NCI-H748 (cell line): ENCODE data around the gene MAGEA6.
"Not testable (repeated sequence)": the region's sequence is repeated elsewhere in the genome, so short reads cannot be mapped to it uniquely, and the experiment has no call there.

ENCODE experiments used
- DNase-seq: peaks from one replicate; lab custom pipeline; 2025; ENCODE audit not compliant: unreplicated experiment; lab: John Stamatoyannopoulos, UW

Gene MAGEA6, protein sequence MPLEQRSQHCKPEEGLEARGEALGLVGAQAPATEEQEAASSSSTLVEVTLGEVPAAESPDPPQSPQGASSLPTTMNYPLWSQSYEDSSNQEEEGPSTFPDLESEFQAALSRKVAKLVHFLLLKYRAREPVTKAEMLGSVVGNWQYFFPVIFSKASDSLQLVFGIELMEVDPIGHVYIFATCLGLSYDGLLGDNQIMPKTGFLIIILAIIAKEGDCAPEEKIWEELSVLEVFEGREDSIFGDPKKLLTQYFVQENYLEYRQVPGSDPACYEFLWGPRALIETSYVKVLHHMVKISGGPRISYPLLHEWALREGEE

DNA sequence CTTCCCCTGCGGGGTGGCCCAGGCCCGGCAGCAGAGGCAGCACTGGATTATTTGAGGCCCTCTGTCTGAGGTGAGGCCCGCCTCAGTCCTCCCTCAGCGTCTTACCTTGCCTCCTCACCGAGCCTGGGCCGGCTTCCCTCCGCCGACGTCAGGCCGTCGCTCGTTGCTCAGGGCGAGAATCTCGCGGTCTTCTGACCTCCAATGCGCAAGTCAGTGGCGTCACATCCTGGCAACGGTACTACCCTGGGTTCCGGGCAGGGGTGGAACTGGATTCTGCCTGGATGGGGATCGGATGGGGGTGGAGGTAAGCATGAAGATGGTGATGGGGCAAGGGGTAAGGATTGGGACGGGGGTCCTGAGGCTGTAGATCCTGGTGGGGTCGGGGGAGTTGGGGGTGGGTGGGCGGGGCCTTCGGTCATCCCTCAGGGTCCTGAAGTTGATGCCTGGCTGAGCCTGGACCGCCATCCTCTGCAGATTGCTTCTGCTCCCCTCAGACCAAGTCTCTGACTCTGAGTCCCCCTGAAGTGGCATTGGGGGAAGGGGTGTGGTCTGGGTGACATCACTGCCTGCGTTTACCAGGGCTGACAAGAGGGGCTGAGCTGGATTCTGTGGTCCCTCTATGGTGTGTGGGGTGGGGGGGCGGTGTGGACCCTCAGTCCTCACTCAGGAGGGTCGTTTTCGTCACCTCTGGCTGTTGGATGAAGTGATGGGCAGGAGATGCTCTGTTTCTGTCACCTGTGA lies at the start of gene MAGEA6:
MAGEA6 (minus strand) TSS at position 141 of the 741 bp plus-strand sequence. CDS start 2,039 bp downstream, outside the sequence.
- DNase-seq = not testable (repeated sequence)

GRCh38 chrX:152819266-152819665 lies 49.8 kb upstream of the MAGEA6 start:
- no peak for DNase-seq

DNA sequence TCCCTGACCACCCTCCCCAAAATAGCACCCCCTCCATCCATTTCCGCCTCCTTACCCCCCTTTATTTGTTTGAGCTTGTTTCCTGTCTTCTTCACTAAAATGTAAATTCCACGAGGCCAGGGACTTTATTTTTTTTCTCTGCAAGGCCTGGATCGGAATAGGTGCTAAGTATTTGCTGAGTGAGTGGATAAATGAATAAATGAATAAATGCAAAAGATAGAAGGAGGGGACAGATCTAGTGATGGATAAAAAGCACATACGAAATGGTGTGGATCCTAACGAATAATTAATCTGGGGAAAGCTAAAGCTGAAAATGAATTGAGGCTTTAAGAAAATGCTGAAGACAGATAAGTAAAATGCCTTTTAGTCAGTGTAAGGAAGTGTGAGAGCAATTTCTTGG lies 48.9 kb upstream of the MAGEA6 start:
- no peak for DNase-seq

DNA sequence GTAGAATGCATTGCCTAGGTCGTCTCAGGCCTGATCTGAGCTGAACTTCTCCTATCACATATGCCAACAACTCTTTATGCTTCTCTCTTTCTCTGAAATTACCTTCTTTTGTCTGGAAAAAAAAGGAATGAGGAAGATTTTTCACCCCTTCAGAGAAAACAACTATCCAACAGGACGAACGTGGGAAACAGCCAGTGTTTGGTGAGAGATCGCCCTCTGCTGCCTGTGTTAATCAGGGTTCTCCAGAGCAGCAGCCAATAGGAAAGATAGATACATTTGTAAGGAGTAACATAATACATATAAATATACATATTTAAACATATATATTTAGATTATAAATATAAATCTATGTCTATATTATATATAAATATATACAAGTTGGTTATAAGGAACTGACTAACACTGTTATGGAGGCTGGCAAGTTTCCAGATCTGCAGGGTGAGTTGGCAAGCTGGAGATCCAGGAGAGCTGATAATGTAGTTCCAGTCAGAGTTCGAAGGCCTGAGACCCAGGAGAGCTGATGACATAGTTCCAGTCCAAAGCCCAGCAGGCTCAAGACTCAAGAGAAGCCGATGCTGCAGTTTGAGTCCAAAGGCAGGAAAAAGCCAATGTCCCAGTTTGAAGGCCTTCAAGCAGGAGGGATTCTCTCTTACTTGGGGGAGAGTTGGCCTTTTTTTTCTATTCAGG lies 47.7 kb upstream of the MAGEA6 start:
- peak; percentile 11 for DNase-seq

DNA sequence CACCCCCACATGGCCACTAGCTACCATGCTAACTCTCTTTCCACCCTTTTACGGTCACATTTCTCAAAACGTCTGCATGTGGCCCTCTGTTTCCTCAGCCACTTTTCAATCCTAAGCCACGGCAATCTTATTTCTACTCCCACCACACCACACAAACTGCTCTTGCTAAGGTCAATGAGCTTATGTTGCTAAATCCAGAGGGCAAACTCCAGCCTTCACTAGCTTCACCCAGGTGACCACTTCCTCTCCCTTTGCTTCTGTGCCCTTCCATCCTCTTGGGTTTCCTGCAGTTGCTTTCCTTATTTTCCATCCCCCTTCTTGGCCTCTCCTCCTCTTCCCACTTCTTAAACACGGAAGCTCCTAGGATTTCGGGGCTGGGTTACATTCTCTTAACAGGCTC lies 44.6 kb upstream of the MAGEA6 start:
- no peak for DNase-seq

- DNase-seq = no peak
Observed at GRCh38 chrX:152813206-152813605, 43.7 kb upstream of the MAGEA6 start.

- DNase-seq = peak; percentile 63
Observed at GRCh38 chrX:152810403-152810802, 40.9 kb upstream of the MAGEA6 start.

GRCh38 chrX:152806035-152806434 lies 36.5 kb upstream of the MAGEA6 start:
- DNase-seq = no peak

DNA sequence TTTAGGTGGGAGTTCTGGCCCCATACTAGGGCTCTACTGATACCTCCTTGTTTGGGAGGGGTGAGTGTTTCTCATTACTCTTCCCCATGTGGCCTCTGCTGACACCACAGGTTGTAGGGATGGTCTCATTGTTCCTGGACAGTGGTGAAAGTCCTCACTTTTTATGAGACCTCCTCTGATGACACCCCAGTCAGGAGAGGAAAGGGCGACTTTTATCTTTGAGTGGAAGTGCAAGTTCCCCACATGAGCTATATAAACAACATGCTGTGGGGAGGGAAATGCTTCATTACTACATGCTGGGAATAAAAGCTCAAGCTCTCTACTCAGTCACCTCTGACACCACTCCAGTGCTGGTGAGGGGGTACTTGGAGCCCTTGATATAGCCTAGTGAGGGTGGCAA lies 29.5 kb upstream of the MAGEA6 start:
- no peak for DNase-seq

DNA sequence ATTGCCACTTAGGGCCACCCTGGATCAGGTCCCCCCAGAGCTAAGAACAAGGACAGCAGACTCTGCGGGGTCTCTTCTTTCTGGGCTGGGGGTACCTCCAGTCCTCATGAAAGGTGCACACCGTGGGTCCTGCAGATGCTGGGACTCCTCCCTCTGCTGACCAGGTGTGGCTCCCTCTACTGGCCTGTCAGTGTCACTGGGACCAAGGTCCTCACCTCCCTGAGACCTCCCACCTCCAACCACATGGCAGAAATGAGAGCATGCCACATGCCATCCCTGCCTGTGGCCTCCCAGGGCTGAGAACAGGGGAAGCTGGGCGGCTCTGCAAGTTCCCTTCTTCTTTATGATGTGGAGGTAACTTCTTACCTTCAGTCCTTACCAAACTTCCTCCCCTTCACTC lies 17.6 kb upstream of the MAGEA6 start:
- DNase-seq = not testable (repeated sequence)

DNA sequence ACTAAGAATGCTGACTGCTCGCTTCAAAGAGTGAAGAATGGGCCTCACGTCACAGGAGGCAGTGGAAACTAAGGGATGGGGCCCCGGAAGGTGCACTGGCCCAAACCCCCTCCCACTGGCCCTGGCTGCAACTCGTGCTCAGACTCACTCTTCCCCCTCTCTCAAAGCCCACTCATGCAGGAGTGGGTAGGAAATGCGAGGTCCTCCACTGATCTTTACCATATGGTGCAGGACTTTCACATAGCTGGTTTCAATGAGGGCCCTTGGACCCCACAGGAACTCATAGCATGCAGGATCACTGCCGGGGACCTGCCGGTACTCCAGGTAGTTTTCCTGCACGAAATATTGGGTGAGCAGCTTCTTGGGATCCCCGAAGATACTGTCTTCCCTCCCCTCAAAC lies 2.9 kb downstream of the MAGEA6 start:
- DNase-seq = not testable (repeated sequence)

DNA sequence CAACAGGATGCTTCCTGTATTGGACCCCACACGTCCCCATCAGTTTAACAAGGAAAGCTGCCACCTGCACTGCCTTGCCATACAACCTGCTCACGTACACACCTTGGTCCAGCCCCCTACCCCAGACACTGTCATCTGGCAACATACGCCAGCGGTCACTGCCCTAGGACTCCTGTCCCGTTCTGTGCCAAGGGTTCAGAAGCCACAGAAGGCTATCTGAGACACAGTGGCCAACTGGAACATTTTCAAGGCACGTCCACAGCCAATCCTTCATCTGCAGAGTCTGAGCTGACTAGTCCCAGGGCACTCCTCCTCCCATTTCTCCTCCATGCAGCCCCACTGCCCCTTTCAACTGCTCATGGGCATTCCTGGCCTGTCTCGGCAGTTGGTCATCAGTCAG lies 7.9 kb downstream of the MAGEA6 start:
- DNase-seq = not testable (repeated sequence)

DNA sequence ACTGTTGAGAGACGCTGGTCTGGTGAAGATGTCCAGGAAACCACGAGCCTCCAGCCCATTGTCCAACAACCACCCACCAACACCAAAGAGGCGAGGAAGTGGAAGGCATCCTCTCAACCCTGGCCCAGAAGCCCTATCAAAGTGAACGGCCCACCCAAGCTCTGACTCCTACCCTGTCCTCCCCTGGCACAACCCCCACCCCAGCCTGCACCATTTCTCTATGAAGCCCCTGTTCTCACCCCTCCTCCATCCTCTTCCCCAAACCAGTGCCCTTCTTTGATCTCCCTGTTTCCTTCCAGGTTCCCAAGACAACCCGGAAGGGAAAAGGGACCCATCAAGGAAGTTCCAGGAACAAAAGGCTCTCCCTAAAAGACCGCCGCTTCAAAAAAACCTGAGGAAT lies 9.9 kb downstream of the MAGEA6 start:
- not testable (repeated sequence) for DNase-seq

DNA sequence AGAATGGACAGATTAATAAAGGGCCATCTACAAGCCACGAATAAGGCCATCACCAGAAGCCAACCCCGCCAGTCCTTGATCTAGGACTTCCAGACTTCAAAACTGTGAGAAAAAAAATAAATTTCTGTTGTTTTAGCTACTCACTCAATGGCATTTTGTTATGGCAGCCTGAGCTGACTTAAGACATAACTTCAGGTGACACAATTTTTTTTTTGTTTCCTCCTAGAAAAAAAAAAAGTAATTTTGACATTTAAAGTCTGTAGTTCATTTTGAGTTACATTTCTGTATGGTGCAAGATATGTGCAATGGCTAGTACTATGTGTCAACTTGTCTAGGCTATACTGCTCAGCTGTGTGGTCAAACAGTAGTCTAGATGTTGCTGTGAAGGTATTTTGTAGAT lies 10.6 kb downstream of the MAGEA6 start, which contains the start of gene CSAG3:
CSAG3 (plus strand) TSS at position 301 of the 400 bp plus-strand sequence.
- DNase-seq = not testable (repeated sequence)

DNA sequence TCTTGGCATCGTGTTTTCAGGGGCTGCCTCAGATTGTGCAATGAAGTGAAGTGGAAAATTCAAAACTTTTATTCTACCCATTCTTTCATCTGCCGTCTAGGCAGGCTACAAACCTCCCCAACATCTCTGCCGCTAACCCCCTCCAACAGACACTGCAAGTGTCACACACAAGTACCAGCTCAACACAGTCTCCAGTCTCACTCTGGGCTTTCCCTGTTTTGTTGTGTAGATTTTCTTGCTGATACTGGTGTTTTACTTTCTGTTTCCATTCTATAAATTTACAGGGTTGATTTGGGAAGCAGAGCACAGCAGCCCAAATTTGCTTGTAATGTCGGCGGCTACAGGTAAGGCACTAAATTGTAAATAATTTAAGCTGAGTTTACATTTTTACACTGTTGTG lies 14.6 kb downstream of the MAGEA6 start:
- not testable (repeated sequence) for DNase-seq

DNA sequence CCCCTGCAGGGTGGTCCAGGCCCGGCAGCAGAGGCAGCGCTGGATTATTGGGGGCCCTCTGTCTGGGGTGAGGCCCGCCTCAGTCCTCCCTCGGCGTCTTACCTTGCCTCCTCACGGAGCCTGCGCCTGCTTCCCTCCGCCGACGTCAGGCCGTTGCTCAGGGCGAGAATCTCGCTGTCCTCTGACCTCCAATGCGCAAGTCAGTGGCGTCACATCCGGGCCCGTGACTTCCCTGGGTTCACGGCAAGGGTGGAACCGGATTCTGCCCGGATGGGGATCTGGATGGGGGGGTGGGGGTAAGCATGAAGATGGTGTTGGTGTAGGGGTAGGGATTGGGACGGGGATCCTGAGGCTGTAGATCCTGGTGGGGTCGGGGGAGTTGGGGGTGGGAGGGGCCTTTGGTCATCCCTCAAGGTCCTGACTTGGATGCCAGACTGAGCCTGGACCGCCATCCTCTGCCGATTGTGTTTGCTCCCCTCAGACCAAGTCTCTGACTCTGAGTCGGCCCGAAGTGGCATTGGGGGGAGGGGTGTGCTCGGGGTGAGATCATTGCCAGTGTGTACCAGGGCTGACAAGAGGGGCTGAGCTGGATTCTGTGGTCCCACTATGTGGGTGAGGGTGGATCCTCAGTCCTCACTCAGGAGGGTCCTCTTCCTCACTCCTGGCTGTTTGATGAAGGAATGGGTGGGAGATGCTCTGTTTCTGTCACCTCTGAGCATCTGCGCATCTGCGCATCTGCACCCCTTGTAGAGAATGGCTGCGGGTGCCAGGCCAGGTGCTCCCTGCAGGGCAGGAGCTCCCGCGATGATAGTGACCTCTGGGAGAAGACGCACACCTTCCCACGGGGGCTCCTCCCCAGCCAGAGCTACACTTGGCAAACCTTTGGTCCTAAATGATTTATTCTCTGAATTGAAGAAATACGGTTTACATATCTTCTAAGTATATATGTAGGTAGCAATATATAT lies 15.5 kb downstream of the MAGEA6 start, which contains the start of gene MAGEA2:
MAGEA2 (minus strand) TSS at position 157 of the 965 bp plus-strand sequence. CDS start 2,479 bp downstream, outside the sequence.
- DNase-seq = not testable (repeated sequence)

DNA sequence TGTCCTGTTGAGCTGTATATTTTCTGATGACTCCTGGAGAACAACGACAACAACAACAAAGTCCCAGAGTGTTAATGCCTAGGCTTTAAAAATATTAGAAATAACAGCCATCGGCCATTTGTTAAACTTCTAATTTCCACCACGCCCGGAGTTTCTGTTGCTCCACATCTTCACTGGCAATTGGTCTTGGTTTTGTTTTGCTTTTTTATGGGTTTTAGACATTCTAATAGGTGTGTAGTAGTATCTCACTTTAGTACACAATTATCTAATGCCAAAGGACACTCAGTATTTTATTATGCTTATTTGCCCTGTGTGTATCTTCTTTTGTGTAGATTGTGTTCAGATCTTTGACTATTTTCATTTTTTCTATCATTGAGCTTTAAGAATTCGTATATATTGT lies 30.9 kb downstream of the MAGEA6 start:
- no peak for DNase-seq

- not testable (repeated sequence) for DNase-seq
Observed at GRCh38 chrX:152736528-152736927, 33.0 kb downstream of the MAGEA6 start.

DNA sequence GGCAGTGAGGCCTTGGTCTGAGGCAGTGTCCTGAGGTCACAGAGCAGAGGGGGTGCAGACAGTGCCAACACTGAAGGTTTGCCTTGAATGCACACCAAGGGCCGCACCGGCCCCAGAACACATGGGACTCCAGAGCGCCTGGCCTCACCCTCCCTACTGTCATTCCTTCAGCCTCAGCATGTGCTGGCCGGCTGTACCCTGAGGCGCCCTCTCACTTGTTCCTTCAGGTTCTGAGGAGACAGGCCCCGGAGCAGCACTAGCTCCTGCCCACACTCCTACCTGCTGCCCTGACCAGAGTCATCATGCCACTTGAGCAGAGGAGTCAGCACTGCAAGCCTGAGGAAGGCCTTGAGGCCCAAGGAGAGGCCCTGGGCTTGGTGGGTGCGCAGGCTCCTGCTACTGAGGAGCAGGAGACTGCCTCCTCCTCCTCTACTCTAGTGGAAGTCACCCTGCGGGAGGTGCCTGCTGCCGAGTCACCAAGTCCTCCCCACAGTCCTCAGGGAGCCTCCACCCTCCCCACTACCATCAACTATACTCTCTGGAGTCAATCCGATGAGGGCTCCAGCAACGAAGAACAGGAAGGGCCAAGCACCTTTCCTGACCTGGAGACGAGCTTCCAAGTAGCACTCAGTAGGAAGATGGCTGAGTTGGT lies 33.5 kb downstream of the MAGEA6 start:
- no peak for DNase-seq

GRCh38 chrX:152735101-152735500 lies 34.4 kb downstream of the MAGEA6 start:
- no peak for DNase-seq
